H9 (cell line): ENCODE data around the gene EVI5. TPM values are rescaled to one million over a fixed set of nuclear protein-coding genes. Genes with fewer than 3 reads are reported as not detected.

Experiments
- DNase-seq: peaks from one replicate; pipeline ENCODE4 v3.0.0-alpha.2; 2017
- H2AFZ ChIP-seq: one replicate; pipeline ENCODE4 v1.6.1; 2013; ENCODE audit warnings: mild to moderate bottlenecking, low read length, control low read depth, moderate library complexity
- H2AK5ac ChIP-seq: 2 replicates; pipeline ENCODE4 v1.6.1; 2013; ENCODE audit warnings: low read length, control low read depth, mixed read lengths; ENCODE audit not compliant: insufficient read length
- H2BK120ac ChIP-seq: one replicate; pipeline ENCODE4 v1.6.1; 2013; ENCODE audit warnings: low read depth, mild to moderate bottlenecking, low read length, control low read depth, inconsistent platforms; ENCODE audit not compliant: poor library complexity, severe bottlenecking
- H2BK12ac ChIP-seq: 2 replicates; pipeline ENCODE4 v1.6.1; 2013; ENCODE audit warnings: low read length, control low read depth, mixed read lengths, low read depth; ENCODE audit not compliant: insufficient read length
- H2BK15ac ChIP-seq: 2 replicates; pipeline ENCODE4 v1.6.1; 2013; ENCODE audit warnings: low read depth, low read length, control low read depth
- H2BK20ac ChIP-seq: one replicate; pipeline ENCODE4 v1.6.1; 2013; ENCODE audit warnings: low read depth, mild to moderate bottlenecking, low read length, control low read depth, inconsistent platforms; ENCODE audit not compliant: poor library complexity, severe bottlenecking
- H2BK5ac ChIP-seq: 2 replicates; pipeline ENCODE4 v1.6.1; 2013; ENCODE audit warnings: low read length, control low read depth, mixed read lengths; ENCODE audit not compliant: insufficient read length
- H3K14ac ChIP-seq: 2 replicates; pipeline ENCODE4 v1.6.1; 2013; ENCODE audit warnings: low read length, control low read depth; ENCODE audit not compliant: insufficient read depth
- H3K18ac ChIP-seq: 2 replicates; pipeline ENCODE4 v1.6.1; 2013; ENCODE audit warnings: low read depth, mild to moderate bottlenecking, mixed read lengths, low read length, control low read depth; ENCODE audit not compliant: insufficient read length
- H3K23ac ChIP-seq: 2 replicates; pipeline ENCODE4 v1.6.1; 2013; ENCODE audit warnings: low read length, control low read depth, mixed read lengths, low read depth; ENCODE audit not compliant: insufficient read length
- H3K23me2 ChIP-seq: 2 replicates; pipeline ENCODE4 v1.6.1; 2013; ENCODE audit warnings: low read depth, mild to moderate bottlenecking, mixed read lengths, low read length, control low read depth; ENCODE audit not compliant: insufficient read length, poor library complexity, severe bottlenecking
- H3K27ac ChIP-seq: 2 replicates; pipeline ENCODE4 v1.5.1; 2013; ENCODE audit warnings: low read length, control low read depth, mixed read lengths, low read depth; ENCODE audit not compliant: insufficient read length
- H3K27me3 ChIP-seq: 2 replicates; pipeline ENCODE4 v1.6.1; 2013; ENCODE audit warnings: low read length, control low read depth, inconsistent platforms; ENCODE audit not compliant: insufficient read depth
- H3K4ac ChIP-seq: 2 replicates; pipeline ENCODE4 v1.6.1; 2013; ENCODE audit warnings: low read depth, mild to moderate bottlenecking, control low read depth, inconsistent platforms, low read length, moderate library complexity
- H3K4me1 ChIP-seq: 2 replicates; pipeline ENCODE4 v1.6.1; 2013; ENCODE audit warnings: low read length, control low read depth, inconsistent platforms; ENCODE audit not compliant: insufficient read depth
- H3K4me2 ChIP-seq: 2 replicates; pipeline ENCODE4 v1.6.1; 2013; ENCODE audit warnings: low read length, control low read depth, mixed read lengths; ENCODE audit not compliant: insufficient read length, insufficient read depth
- H3K56ac ChIP-seq: 2 replicates; pipeline ENCODE4 v1.6.1; 2013; ENCODE audit warnings: low read depth, mild to moderate bottlenecking, mixed read lengths, low read length, control low read depth; ENCODE audit not compliant: insufficient read length
- H3K79me1 ChIP-seq: 2 replicates; pipeline ENCODE4 v1.6.1; 2013; ENCODE audit warnings: low read depth, mild to moderate bottlenecking, moderate library complexity, low read length, control low read depth, inconsistent platforms; ENCODE audit not compliant: insufficient read depth, poor library complexity, severe bottlenecking
- H3K79me2 ChIP-seq: 2 replicates; pipeline ENCODE4 v1.6.1; 2013; ENCODE audit warnings: low read length, control low read depth, inconsistent platforms; ENCODE audit not compliant: insufficient read depth
- H3K9ac ChIP-seq: 2 replicates; pipeline ENCODE4 v1.6.1; 2013; ENCODE audit warnings: low read length, control low read depth, mixed read lengths; ENCODE audit not compliant: insufficient read length; ENCODE audit errors: extremely low read depth
- H3K9me3 ChIP-seq: one replicate; pipeline ENCODE4 v1.6.1; 2013; ENCODE audit warnings: low read depth, low read length, inconsistent platforms; ENCODE audit not compliant: control insufficient read depth
- H3T11ph ChIP-seq: one replicate; pipeline ENCODE4 v1.6.1; 2013; ENCODE audit warnings: mild to moderate bottlenecking, low read length, control low read depth, inconsistent platforms
- H4K20me1 ChIP-seq: one replicate; pipeline ENCODE4 v1.6.1; 2013; ENCODE audit not compliant: control insufficient read depth, insufficient read length, insufficient read depth
- H4K5ac ChIP-seq: 2 replicates; pipeline ENCODE4 v1.6.1; 2013; ENCODE audit warnings: low read depth, mild to moderate bottlenecking, mixed read lengths, low read length, control low read depth; ENCODE audit not compliant: insufficient read length
- H4K8ac ChIP-seq: replicated peaks from 2 replicates; pipeline ENCODE4 v1.6.1; 2013; ENCODE audit warnings: low read length, control low read depth, mixed read lengths, low read depth; ENCODE audit not compliant: insufficient read length
- H4K91ac ChIP-seq: 2 replicates; pipeline ENCODE4 v1.6.1; 2013; ENCODE audit warnings: low read depth, mild to moderate bottlenecking, moderate library complexity, mixed read lengths, low read length, control low read depth; ENCODE audit not compliant: insufficient read length
- H3K27ac Mint-ChIP-seq, 3 experiments: 2 replicates in 2 of 3; 3 replicates in 1 of 3; pipeline ENCODE4 v1.8.0; 2020 to 2021; ENCODE audit warnings: mixed read lengths in 3 of 3, mild to moderate bottlenecking in 1 of 3, moderate library complexity in 1 of 3
- H3K27me3 Mint-ChIP-seq: 2 replicates; pipeline ENCODE4 v1.8.0; 2021; ENCODE audit warnings: low read depth, mild to moderate bottlenecking, moderate library complexity, mixed read lengths
- H3K36me3 Mint-ChIP-seq, 3 experiments: 2 replicates in 2 of 3; 3 replicates in 1 of 3; pipeline ENCODE4 v1.8.0; 2020 to 2021; ENCODE audit warnings: low read depth in 3 of 3, mixed read lengths in 3 of 3; ENCODE audit not compliant: insufficient read depth in 1 of 3
- H3K4me1 Mint-ChIP-seq, 2 experiments: 2 replicates each; pipeline ENCODE4 v1.8.0; 2020; ENCODE audit warnings: mixed read lengths in 2 of 2
- H3K4me3 Mint-ChIP-seq, 2 experiments: 2 replicates in 1 of 2; 3 replicates in 1 of 2; pipeline ENCODE4 v1.8.0; 2020 to 2021; ENCODE audit warnings: mild to moderate bottlenecking in 2 of 2, mixed read lengths in 2 of 2, moderate library complexity in 1 of 2
- H3K9me3 Mint-ChIP-seq, 2 experiments: 2 replicates in 1 of 2; 3 replicates in 1 of 2; pipeline ENCODE4 v1.8.0; 2020; ENCODE audit warnings: mild to moderate bottlenecking in 2 of 2, mixed read lengths in 2 of 2, moderate library complexity in 1 of 2
- CTCF ChIP-seq: fragments of 200-600 bp; sonication (generic); conservative IDR thresholded peaks from 3 replicates; pipeline ENCODE4 v1.8.0; 2021; ENCODE audit warnings: antibody characterized with exemption, mild to moderate bottlenecking
- WGBS: extraction: QIAGEN DNeasy Blood & Tissue Kit; methylation state at CpG from one replicate; pipeline ENCODE4 v1.1.7; 2013; ENCODE audit warnings: missing lambda C conversion rate, low lambda C conversion rate, mixed read lengths; ENCODE audit not compliant: insufficient read length; ENCODE audit errors: extremely low coverage; 5-methylcytosine and 5-hydroxymethylcytosine counted together
- total RNA-seq: library from RNA; stranded (reverse); gene quantifications from 2 replicates; pipeline ENCODE4 v1.2.1, GENCODE V29; 2021

The EVI5 gene
- total RNA-seq, 1 experiment from 2014 or later = 9.7 TPM

- Mint-ChIP-seq H3K4me1 (peaks cover 21 to 25% of the 10 kb centered on the region in 2 experiments), H3K9me3 (peaks cover 0 to 3% of the 10 kb centered on the region in 2 experiments; a peak in 2 of 5 replicates), H3K27me3 (peaks cover 29% of the 10 kb centered on the region), H3K36me3 (peaks cover 4 to 7% (median 5%) of the 10 kb centered on the region in 3 experiments), H3K4me3 (no peak overlapping the region; a peak in 1 of 5 replicates), H3K27ac (no peak overlapping the region; a peak in 2 of 7 replicates)
- Histone ChIP-seq H3K18ac (no peak overlapping the region), H3K79me2 (no peaks in the 10 kb centered on the region), H4K8ac (no peak overlapping the region), H3K56ac (no peak overlapping the region), H2BK20ac (no peak overlapping the region), H3K27ac (no peak overlapping the region), H2BK15ac (no peak overlapping the region), H2AK5ac (no peak overlapping the region), H3K9ac (no peak overlapping the region), H3K79me1 (no peaks in the 10 kb centered on the region), H2BK12ac (no peak overlapping the region), H4K91ac (no peak overlapping the region), H3K23ac (no peak overlapping the region), H3K4me1 (no peaks in the 10 kb centered on the region), H3K27me3 (no peaks in the 10 kb centered on the region; the same call in 1 of the 2 replicates), H3K23me2 (peaks cover 8% of the 10 kb centered on the region), H3T11ph (no peak overlapping the region), H2BK5ac (no peak overlapping the region), H4K5ac (no peak overlapping the region), H3K14ac (no peak overlapping the region), H3K4me2 (no peak overlapping the region), H2BK120ac (no peak overlapping the region), H4K20me1 (no peaks in the 10 kb centered on the region), H3K4ac (no peak overlapping the region), H3K9me3 (no peaks in the 10 kb centered on the region), H2AFZ (no peak overlapping the region)
- TF ChIP-seq CTCF = no peak
- DNase-seq = no peak
- no CpG with 5 or more reads among the region's 5 CpGs for WGBS
These were observed 1.4 kb upstream of the EVI5 start for GRCh38 chr1:92786111-92786901.
